Fibroblast of peridontal ligament (primary cell): ENCODE measurements around the gene DHX40.
"Not testable (repeated sequence)": the region's sequence is repeated elsewhere in the genome, so short reads cannot be mapped to it uniquely, and the experiment has no call there.

ENCODE experiments used
- DNase-seq: peaks from one replicate; pipeline ENCODE4 v3.0.0-alpha.2; 2010; ENCODE audit errors: extremely low read depth

The DHX40 gene

GRCh38 chr17:59561042-59561441, 4.4 kb upstream of the DHX40 start:
- peak; percentile 4 for DNase-seq

- peak; percentile 80 for DNase-seq
Measured at GRCh38 chr17:59565959-59566324, 532 bp downstream of the DHX40 start.

GRCh38 chr17:59569151-59569550, 3.7 kb downstream of the DHX40 start:
- not testable (repeated sequence) for DNase-seq

GRCh38 chr17:59572301-59572924, 7.0 kb downstream of the DHX40 start:
- peak; percentile 26 for DNase-seq

- not testable (repeated sequence) for DNase-seq
Measured at GRCh38 chr17:59584168-59584567, 18.8 kb downstream of the DHX40 start.

- no peak for DNase-seq
Measured at GRCh38 chr17:59600169-59600568, 34.8 kb downstream of the DHX40 start.

- no peak for DNase-seq
Measured at GRCh38 chr17:59601130-59601529, 35.7 kb downstream of the DHX40 start.

- DNase-seq, result no peak
Measured at GRCh38 chr17:59607061-59607460, 41.7 kb downstream of the DHX40 start.

- DNase-seq, result no peak
Measured at GRCh38 chr17:59607817-59608403, 42.5 kb downstream of the DHX40 start.

GRCh38 chr17:59611503-59611902, 46.1 kb downstream of the DHX40 start:
- no peak for DNase-seq

GRCh38 chr17:59616253-59616920, 51.0 kb downstream of the DHX40 start:
- DNase-seq, result peak; percentile 31

GRCh38 chr17:59617156-59617732, 51.8 kb downstream of the DHX40 start:
- DNase-seq, result no peak

- DNase-seq, result no peak
Measured at GRCh38 chr17:59619035-59619297, 53.6 kb downstream of the DHX40 start.

- DNase-seq, result peak; percentile 99
Measured at GRCh38 chr17:59619298-59620063, 54.1 kb downstream of the DHX40 start, which contains the start of gene CLTC. TSS of gene CLTC (plus strand) at chr17:59619895. CDS start at chr17:59620132, 237 bp downstream.

- no peak for DNase-seq
Measured at GRCh38 chr17:59620064-59620359, 54.6 kb downstream of the DHX40 start.

GRCh38 chr17:59620518-59621259, 55.3 kb downstream of the DHX40 start:
- DNase-seq, result no peak

- peak; percentile 72 for DNase-seq
Measured at GRCh38 chr17:59621771-59622170, 56.4 kb downstream of the DHX40 start.

GRCh38 chr17:59623151-59623550, 57.7 kb downstream of the DHX40 start:
- peak; percentile 49 for DNase-seq

- no peak for DNase-seq
Measured at GRCh38 chr17:59626756-59627155, 61.3 kb downstream of the DHX40 start.

GRCh38 chr17:59627274-59627673, 61.9 kb downstream of the DHX40 start:
- DNase-seq, result peak; percentile 67

- DNase-seq, result no peak
Measured at GRCh38 chr17:59627770-59628171, 62.4 kb downstream of the DHX40 start.

GRCh38 chr17:59629174-59629573, 63.8 kb downstream of the DHX40 start:
- no peak for DNase-seq
